H9 (cell line): ENCODE data around the gene CEMIP. TPM values are rescaled to one million over a fixed set of nuclear protein-coding genes. Genes with fewer than 3 reads are reported as not detected.

Experiments used
- DNase-seq: peaks from one replicate; pipeline ENCODE4 v3.0.0-alpha.2; 2017
- H2AFZ ChIP-seq: one replicate; pipeline ENCODE4 v1.6.1; 2013; ENCODE audit warnings: mild to moderate bottlenecking, low read length, control low read depth, moderate library complexity
- H2AK5ac ChIP-seq: 2 replicates; pipeline ENCODE4 v1.6.1; 2013; ENCODE audit warnings: low read length, control low read depth, mixed read lengths; ENCODE audit not compliant: insufficient read length
- H2BK120ac ChIP-seq: one replicate; pipeline ENCODE4 v1.6.1; 2013; ENCODE audit warnings: low read depth, mild to moderate bottlenecking, low read length, control low read depth, inconsistent platforms; ENCODE audit not compliant: poor library complexity, severe bottlenecking
- H2BK12ac ChIP-seq: 2 replicates; pipeline ENCODE4 v1.6.1; 2013; ENCODE audit warnings: low read length, control low read depth, mixed read lengths, low read depth; ENCODE audit not compliant: insufficient read length
- H2BK15ac ChIP-seq: 2 replicates; pipeline ENCODE4 v1.6.1; 2013; ENCODE audit warnings: low read depth, low read length, control low read depth
- H2BK20ac ChIP-seq: one replicate; pipeline ENCODE4 v1.6.1; 2013; ENCODE audit warnings: low read depth, mild to moderate bottlenecking, low read length, control low read depth, inconsistent platforms; ENCODE audit not compliant: poor library complexity, severe bottlenecking
- H2BK5ac ChIP-seq: 2 replicates; pipeline ENCODE4 v1.6.1; 2013; ENCODE audit warnings: low read length, control low read depth, mixed read lengths; ENCODE audit not compliant: insufficient read length
- H3K14ac ChIP-seq: 2 replicates; pipeline ENCODE4 v1.6.1; 2013; ENCODE audit warnings: low read length, control low read depth; ENCODE audit not compliant: insufficient read depth
- H3K18ac ChIP-seq: 2 replicates; pipeline ENCODE4 v1.6.1; 2013; ENCODE audit warnings: low read depth, mild to moderate bottlenecking, mixed read lengths, low read length, control low read depth; ENCODE audit not compliant: insufficient read length
- H3K23ac ChIP-seq: 2 replicates; pipeline ENCODE4 v1.6.1; 2013; ENCODE audit warnings: low read length, control low read depth, mixed read lengths, low read depth; ENCODE audit not compliant: insufficient read length
- H3K23me2 ChIP-seq: 2 replicates; pipeline ENCODE4 v1.6.1; 2013; ENCODE audit warnings: low read depth, mild to moderate bottlenecking, mixed read lengths, low read length, control low read depth; ENCODE audit not compliant: insufficient read length, poor library complexity, severe bottlenecking
- H3K27ac ChIP-seq: 2 replicates; pipeline ENCODE4 v1.5.1; 2013; ENCODE audit warnings: low read length, control low read depth, mixed read lengths, low read depth; ENCODE audit not compliant: insufficient read length
- H3K27me3 ChIP-seq: 2 replicates; pipeline ENCODE4 v1.6.1; 2013; ENCODE audit warnings: low read length, control low read depth, inconsistent platforms; ENCODE audit not compliant: insufficient read depth
- H3K4ac ChIP-seq: 2 replicates; pipeline ENCODE4 v1.6.1; 2013; ENCODE audit warnings: low read depth, mild to moderate bottlenecking, control low read depth, inconsistent platforms, low read length, moderate library complexity
- H3K4me1 ChIP-seq: 2 replicates; pipeline ENCODE4 v1.6.1; 2013; ENCODE audit warnings: low read length, control low read depth, inconsistent platforms; ENCODE audit not compliant: insufficient read depth
- H3K4me2 ChIP-seq: 2 replicates; pipeline ENCODE4 v1.6.1; 2013; ENCODE audit warnings: low read length, control low read depth, mixed read lengths; ENCODE audit not compliant: insufficient read length, insufficient read depth
- H3K56ac ChIP-seq: 2 replicates; pipeline ENCODE4 v1.6.1; 2013; ENCODE audit warnings: low read depth, mild to moderate bottlenecking, mixed read lengths, low read length, control low read depth; ENCODE audit not compliant: insufficient read length
- H3K79me1 ChIP-seq: 2 replicates; pipeline ENCODE4 v1.6.1; 2013; ENCODE audit warnings: low read depth, mild to moderate bottlenecking, moderate library complexity, low read length, control low read depth, inconsistent platforms; ENCODE audit not compliant: insufficient read depth, poor library complexity, severe bottlenecking
- H3K79me2 ChIP-seq: 2 replicates; pipeline ENCODE4 v1.6.1; 2013; ENCODE audit warnings: low read length, control low read depth, inconsistent platforms; ENCODE audit not compliant: insufficient read depth
- H3K9ac ChIP-seq: 2 replicates; pipeline ENCODE4 v1.6.1; 2013; ENCODE audit warnings: low read length, control low read depth, mixed read lengths; ENCODE audit not compliant: insufficient read length; ENCODE audit errors: extremely low read depth
- H3K9me3 ChIP-seq: one replicate; pipeline ENCODE4 v1.6.1; 2013; ENCODE audit warnings: low read depth, low read length, inconsistent platforms; ENCODE audit not compliant: control insufficient read depth
- H3T11ph ChIP-seq: one replicate; pipeline ENCODE4 v1.6.1; 2013; ENCODE audit warnings: mild to moderate bottlenecking, low read length, control low read depth, inconsistent platforms
- H4K20me1 ChIP-seq: one replicate; pipeline ENCODE4 v1.6.1; 2013; ENCODE audit not compliant: control insufficient read depth, insufficient read length, insufficient read depth
- H4K5ac ChIP-seq: 2 replicates; pipeline ENCODE4 v1.6.1; 2013; ENCODE audit warnings: low read depth, mild to moderate bottlenecking, mixed read lengths, low read length, control low read depth; ENCODE audit not compliant: insufficient read length
- H4K8ac ChIP-seq: replicated peaks from 2 replicates; pipeline ENCODE4 v1.6.1; 2013; ENCODE audit warnings: low read length, control low read depth, mixed read lengths, low read depth; ENCODE audit not compliant: insufficient read length
- H4K91ac ChIP-seq: 2 replicates; pipeline ENCODE4 v1.6.1; 2013; ENCODE audit warnings: low read depth, mild to moderate bottlenecking, moderate library complexity, mixed read lengths, low read length, control low read depth; ENCODE audit not compliant: insufficient read length
- H3K27ac Mint-ChIP-seq, 3 experiments: 2 replicates in 2 of 3; 3 replicates in 1 of 3; pipeline ENCODE4 v1.8.0; 2020 to 2021; ENCODE audit warnings: mixed read lengths in 3 of 3, mild to moderate bottlenecking in 1 of 3, moderate library complexity in 1 of 3
- H3K27me3 Mint-ChIP-seq: 2 replicates; pipeline ENCODE4 v1.8.0; 2021; ENCODE audit warnings: low read depth, mild to moderate bottlenecking, moderate library complexity, mixed read lengths
- H3K36me3 Mint-ChIP-seq, 3 experiments: 2 replicates in 2 of 3; 3 replicates in 1 of 3; pipeline ENCODE4 v1.8.0; 2020 to 2021; ENCODE audit warnings: low read depth in 3 of 3, mixed read lengths in 3 of 3; ENCODE audit not compliant: insufficient read depth in 1 of 3
- H3K4me1 Mint-ChIP-seq, 2 experiments: 2 replicates each; pipeline ENCODE4 v1.8.0; 2020; ENCODE audit warnings: mixed read lengths in 2 of 2
- H3K4me3 Mint-ChIP-seq, 2 experiments: 2 replicates in 1 of 2; 3 replicates in 1 of 2; pipeline ENCODE4 v1.8.0; 2020 to 2021; ENCODE audit warnings: mild to moderate bottlenecking in 2 of 2, mixed read lengths in 2 of 2, moderate library complexity in 1 of 2
- H3K9me3 Mint-ChIP-seq, 2 experiments: 2 replicates in 1 of 2; 3 replicates in 1 of 2; pipeline ENCODE4 v1.8.0; 2020; ENCODE audit warnings: mild to moderate bottlenecking in 2 of 2, mixed read lengths in 2 of 2, moderate library complexity in 1 of 2
- CTCF ChIP-seq: fragments of 200-600 bp; sonication (generic); conservative IDR thresholded peaks from 3 replicates; pipeline ENCODE4 v1.8.0; 2021; ENCODE audit warnings: antibody characterized with exemption, mild to moderate bottlenecking
- WGBS: extraction: QIAGEN DNeasy Blood & Tissue Kit; methylation state at CpG from one replicate; pipeline ENCODE4 v1.1.7; 2013; ENCODE audit warnings: missing lambda C conversion rate, low lambda C conversion rate, mixed read lengths; ENCODE audit not compliant: insufficient read length; ENCODE audit errors: extremely low coverage; 5-methylcytosine and 5-hydroxymethylcytosine counted together
- total RNA-seq: library from RNA; stranded (reverse); gene quantifications from 2 replicates; pipeline ENCODE4 v1.2.1, GENCODE V29; 2021

The CEMIP gene
- total RNA-seq, 1 experiment from 2014 or later: 0.09 TPM

GRCh38 chr15:80912673-80913072, 133.5 kb downstream of the CEMIP start:
- peaks cover 17 to 20% of the 10 kb centered on the region in 2 experiments for H3K4me1 Mint-ChIP-seq
- Histone ChIP-seq H3K56ac (no peak overlapping the region), H2BK15ac (no peak overlapping the region), H3K23ac (no peak overlapping the region), H3K4me2 (no peak overlapping the region), H3K4ac (no peak overlapping the region), H3K27me3 (no peaks in the 10 kb centered on the region), H3K9me3 (no peaks in the 10 kb centered on the region), H2BK20ac (no peak overlapping the region), H3K14ac (no peak overlapping the region), H3K9ac (no peak overlapping the region), H3T11ph (no peak overlapping the region), H3K79me1 (no peaks in the 10 kb centered on the region), H4K91ac (no peak overlapping the region), H3K27ac (no peak overlapping the region), H3K23me2 (no peaks in the 10 kb centered on the region), H4K8ac (no peak overlapping the region), H2BK12ac (no peak overlapping the region), H2AK5ac (no peak overlapping the region), H2BK5ac (no peak overlapping the region), H4K5ac (no peak overlapping the region), H2BK120ac (no peak overlapping the region), H3K79me2 (no peaks in the 10 kb centered on the region), H3K4me1 (no peaks in the 10 kb centered on the region; the same call in 1 of the 2 replicates), H3K18ac (no peak overlapping the region), H2AFZ (no peak overlapping the region), H4K20me1 (no peaks in the 10 kb centered on the region)
- H3K36me3 Mint-ChIP-seq: peaks cover 3 to 5% (median 4%) of the 10 kb centered on the region in 3 experiments; a peak in 5 of 7 replicates
- no peak for TF ChIP-seq CTCF
- no peak overlapping the region for H3K27ac Mint-ChIP-seq
- WGBS: no CpG with 5 or more reads among the region's 6 CpGs
- no peaks in the 10 kb centered on the region for H3K9me3 Mint-ChIP-seq
- no peak for DNase-seq
- H3K27me3 Mint-ChIP-seq: no peaks in the 10 kb centered on the region; the same call in 1 of the 2 replicates
- no peak overlapping the region for H3K4me3 Mint-ChIP-seq
